ENCODE data around the gene RGS7.

GRCh38 chr1:241308471-241308870 is 48.5 kb downstream of the RGS7 start:
- TF ChIP-seq POLR2A (IDR thresholded peaks at IDR 0.05) (no peak), CTCF (IDR thresholded peaks at IDR 0.05) (no peak)

All from thyroid gland (tissue), 4 donors.